NCI-H345 (cell line): ENCODE measurements around the gene LCE2B.

Experiments
- DNase-seq: peaks from one replicate; lab custom pipeline; 2025; lab: John Stamatoyannopoulos, UW

The LCE2B gene

GRCh38 chr1:152735648-152736047 is 49.7 kb downstream of the LCE2B start:
- no peak for DNase-seq
